SK-N-SH treated with all-trans-retinoic acid at 6 μM for 48 hours (cell line): Measurements from ENCODE around the gene RINL.

Experiments used
- ATAC-seq: fragments of 200-7000 bp; cut with Tn5 transposase; 3 replicates; pipeline ENCODE4 v1.9.1; 2020; ENCODE audit warnings: mild to moderate bottlenecking, moderate library complexity
- ARNTL ChIP-seq: fragments of 450-650 bp; formaldehyde crosslinking; IDR thresholded peaks from 2 replicates; pipeline ENCODE4 v1.5.0; 2020; ENCODE audit warnings: low read depth, mild to moderate bottlenecking, moderate library complexity, borderline replicate concordance
- BACH2 ChIP-seq: fragments of 250-450 bp; sonication (Bioruptor Pico); IDR thresholded peaks from 2 replicates; pipeline ENCODE4 v1.9.0; 2021; ENCODE audit warnings: mild to moderate bottlenecking, borderline replicate concordance
- CREB5 ChIP-seq: fragments of 250-450 bp; sonication (Bioruptor Pico); IDR thresholded peaks from 2 replicates; pipeline ENCODE4 v1.5.1; 2020; ENCODE audit warnings: low read depth, mild to moderate bottlenecking, moderate library complexity
- CSDC2 ChIP-seq: fragments of 250-450 bp; sonication (Bioruptor Pico); IDR thresholded peaks from 2 replicates; pipeline ENCODE4 v1.5.0; 2020; ENCODE audit warnings: mild to moderate bottlenecking, moderate library complexity
- CSRNP3 ChIP-seq: fragments of 250-450 bp; sonication (Bioruptor Pico); IDR thresholded peaks from 2 replicates; pipeline ENCODE4 v1.5.1; 2021; ENCODE audit warnings: mild to moderate bottlenecking, moderate library complexity
- ESRRG ChIP-seq: fragments of 250-450 bp; sonication (Bioruptor Pico); IDR thresholded peaks from 2 replicates; pipeline ENCODE4 v1.6.1; 2021; ENCODE audit warnings: mild to moderate bottlenecking
- ISL1 ChIP-seq: fragments of 250-450 bp; sonication (Bioruptor Pico); IDR thresholded peaks from 2 replicates; pipeline ENCODE4 v2.1.2; 2022; ENCODE audit warnings: mild to moderate bottlenecking, moderate library complexity
- OSR1 ChIP-seq: fragments of 250-450 bp; sonication (Bioruptor Pico); IDR thresholded peaks from 2 replicates; pipeline ENCODE4 v1.8.0; 2022; ENCODE audit warnings: moderate library complexity, mild to moderate bottlenecking, inconsistent platforms
- POU6F1 ChIP-seq: fragments of 250-450 bp; sonication (Bioruptor Pico); IDR thresholded peaks from 2 replicates; pipeline ENCODE4 v1.8.0; 2021; ENCODE audit warnings: low read depth, mild to moderate bottlenecking, moderate library complexity, borderline replicate concordance
- PPARA ChIP-seq: fragments of 250-450 bp; sonication (Bioruptor Pico); IDR thresholded peaks from 2 replicates; pipeline ENCODE4 v1.5.0; 2020; ENCODE audit warnings: mild to moderate bottlenecking, borderline replicate concordance
- RARB ChIP-seq: fragments of 250-450 bp; sonication (Bioruptor Pico); IDR thresholded peaks from 2 replicates; pipeline ENCODE4 v1.8.0; 2021; ENCODE audit warnings: mild to moderate bottlenecking, moderate library complexity
- SNAI2 ChIP-seq: fragments of 250-450 bp; sonication (Bioruptor Pico); IDR thresholded peaks from 2 replicates; pipeline ENCODE4 v1.5.0; 2020; ENCODE audit warnings: mild to moderate bottlenecking, moderate library complexity
- TCF4 ChIP-seq: fragments of 250-450 bp; sonication (Bioruptor Pico); IDR thresholded peaks from 2 replicates; pipeline ENCODE4 v1.8.0; 2021; ENCODE audit warnings: mild to moderate bottlenecking, moderate library complexity, borderline replicate concordance
- TOX ChIP-seq: fragments of 250-450 bp; sonication (Bioruptor Pico); IDR thresholded peaks from 2 replicates; pipeline ENCODE4 v1.8.0; 2021; ENCODE audit warnings: mild to moderate bottlenecking, moderate library complexity, borderline replicate concordance
- TSHZ2 ChIP-seq: fragments of 250-450 bp; sonication (Bioruptor Pico); IDR thresholded peaks from 2 replicates; pipeline ENCODE4 v1.5.0; 2020; ENCODE audit warnings: mild to moderate bottlenecking, moderate library complexity
- ZC3H10 ChIP-seq: fragments of 250-450 bp; sonication (Bioruptor Pico); IDR thresholded peaks from 2 replicates; pipeline ENCODE4 v1.5.1; 2021; ENCODE audit warnings: mild to moderate bottlenecking, moderate library complexity
- ZFP3 ChIP-seq: fragments of 250-450 bp; sonication (Bioruptor Pico); IDR thresholded peaks from 2 replicates; pipeline ENCODE4 v1.5.0; 2020; ENCODE audit warnings: mild to moderate bottlenecking, moderate library complexity
- ZNF565 ChIP-seq: fragments of 450-650 bp; formaldehyde crosslinking; conservative IDR thresholded peaks from 2 replicates; pipeline ENCODE4 v1.5.0; 2020; ENCODE audit warnings: low read depth, mild to moderate bottlenecking, moderate library complexity
- ZNF8 ChIP-seq: fragments of 450-650 bp; formaldehyde crosslinking; IDR thresholded peaks from 2 replicates; pipeline ENCODE4 v1.5.0; 2020; ENCODE audit warnings: mild to moderate bottlenecking, moderate library complexity

The RINL gene

GRCh38 chr19:38917516-38917915 lies 39.4 kb upstream of the RINL start:
- TF ChIP-seq SNAI2 (no peak), ISL1 (CRISPR knock-in tag) (no peak), ZNF8 (no peak), OSR1 (CRISPR knock-in tag) (no peak), BACH2 (CRISPR knock-in tag) (no peak)
- ATAC-seq: no peak; the same call in 2 of the 3 replicates

- ATAC-seq: no peak
- TF ChIP-seq TSHZ2 (CRISPR knock-in tag): no peak
- no peak for TF ChIP-seq ZNF565 (CRISPR knock-in tag)
- TF ChIP-seq PPARA: no peak
- TF ChIP-seq BACH2 (CRISPR knock-in tag): no peak
- no peak for TF ChIP-seq ZFP3 (CRISPR knock-in tag)
- no peak for TF ChIP-seq CSRNP3 (CRISPR knock-in tag)
- TF ChIP-seq ISL1 (CRISPR knock-in tag): no peak
- no peak for TF ChIP-seq TOX
- no peak for TF ChIP-seq ESRRG (CRISPR knock-in tag)
Measured at GRCh38 chr19:38915329-38916321, 37.5 kb upstream of the RINL start.

GRCh38 chr19:38913958-38914357 lies 35.9 kb upstream of the RINL start:
- no peak for TF ChIP-seq CSDC2 (CRISPR knock-in tag)
- no peak for ATAC-seq

GRCh38 chr19:38912600-38913514 lies 34.8 kb upstream of the RINL start:
- no peak; the same call in 2 of the 3 replicates for ATAC-seq

GRCh38 chr19:38911388-38912001 lies 33.4 kb upstream of the RINL start:
- no peak; the same call in 1 of the 3 replicates for ATAC-seq
- no peak for TF ChIP-seq BACH2 (CRISPR knock-in tag)
- no peak for TF ChIP-seq CREB5 (CRISPR knock-in tag)
- no peak for TF ChIP-seq CSRNP3 (CRISPR knock-in tag)
- TF ChIP-seq ARNTL: no peak
- no peak for TF ChIP-seq RARB
- no peak for TF ChIP-seq ISL1 (CRISPR knock-in tag)
- TF ChIP-seq TCF4: no peak
- TF ChIP-seq ZC3H10: no peak
- no peak for TF ChIP-seq OSR1 (CRISPR knock-in tag)
- TF ChIP-seq ESRRG (CRISPR knock-in tag): no peak
- TF ChIP-seq, all 23 proteins: peak for 0

More at GRCh38 chr19:38912600-38913514, 34.8 kb upstream of the RINL start:
- TF ChIP-seq OSR1 (CRISPR knock-in tag): no peak
- TF ChIP-seq POU6F1 (CRISPR knock-in tag): no peak
